HEK293 (cell line): ENCODE results near the gene AMOTL1.

Experiments used
- AEBP2 ChIP-seq: fragments of 450-650 bp; formaldehyde crosslinking; IDR thresholded peaks from 2 replicates; pipeline ENCODE4 v1.5.1; 2016; ENCODE audit warnings: missing biosample characterization, missing genetic modification characterization, borderline replicate concordance
- BCL11A ChIP-seq: fragments of 450-650 bp; formaldehyde crosslinking; IDR thresholded peaks from 2 replicates; pipeline ENCODE4 v1.5.1; 2016; ENCODE audit warnings: low read depth, missing biosample characterization, missing genetic modification characterization
- GLI2 ChIP-seq: fragments of 450-650 bp; formaldehyde crosslinking; IDR thresholded peaks from 2 replicates; pipeline ENCODE4; 2017; ENCODE audit warnings: missing biosample characterization, missing genetic modification characterization, low read depth, borderline replicate concordance
- GLIS1 ChIP-seq: fragments of 450-650 bp; formaldehyde crosslinking; IDR thresholded peaks from 2 replicates; pipeline ENCODE4 v1.5.1; 2016; ENCODE audit warnings: missing biosample characterization, missing genetic modification characterization
- HOXC10 ChIP-seq: sonication (generic); formaldehyde crosslinking; IDR thresholded peaks from 2 replicates; pipeline ENCODE4 v1.8.1; 2023; ENCODE audit warnings: mild to moderate bottlenecking, missing genetic modification reagents
- OSR2 ChIP-seq: fragments of 450-650 bp; formaldehyde crosslinking; IDR thresholded peaks from 2 replicates; pipeline ENCODE4 v1.5.1; 2016; ENCODE audit warnings: missing biosample characterization, missing genetic modification characterization
- ZIC2 ChIP-seq: fragments of 450-650 bp; formaldehyde crosslinking; IDR thresholded peaks from 2 replicates; pipeline ENCODE4 v1.5.1; 2016; ENCODE audit warnings: missing biosample characterization, missing genetic modification characterization
- ZNF10 ChIP-seq: fragments of 450-650 bp; formaldehyde crosslinking; IDR thresholded peaks from 2 replicates; pipeline ENCODE4 v1.5.1; 2017; ENCODE audit warnings: missing biosample characterization, missing genetic modification characterization
- ZNF2 ChIP-seq: fragments of 450-650 bp; formaldehyde crosslinking; IDR thresholded peaks from 2 replicates; pipeline ENCODE4 v1.5.1; 2016; ENCODE audit warnings: missing biosample characterization, missing genetic modification characterization
- ZNF211 ChIP-seq: fragments of 450-650 bp; formaldehyde crosslinking; IDR thresholded peaks from 2 replicates; pipeline ENCODE4 v1.5.1; 2016; ENCODE audit warnings: low read depth, missing biosample characterization, missing genetic modification characterization
- ZNF292 ChIP-seq: fragments of 450-650 bp; formaldehyde crosslinking; IDR thresholded peaks from 2 replicates; pipeline ENCODE4 v1.5.1; 2016; ENCODE audit warnings: low read depth, missing biosample characterization, missing genetic modification characterization, borderline replicate concordance
- ZNF37A ChIP-seq: fragments of 450-650 bp; IDR thresholded peaks from 2 replicates; pipeline ENCODE4 v1.5.1; 2018; ENCODE audit warnings: missing biosample characterization, missing genetic modification characterization
- ZNF394 ChIP-seq: fragments of 450-650 bp; formaldehyde crosslinking; IDR thresholded peaks from 2 replicates; pipeline ENCODE4 v1.5.1; 2016; ENCODE audit warnings: missing biosample characterization, missing genetic modification characterization, mild to moderate bottlenecking, moderate library complexity, borderline replicate concordance
- ZNF600 ChIP-seq: fragments of 450-650 bp; formaldehyde crosslinking; IDR thresholded peaks from 2 replicates; pipeline ENCODE4 v1.5.1; 2016; ENCODE audit warnings: missing biosample characterization, missing genetic modification characterization
- ZNF76 ChIP-seq: fragments of 450-650 bp; formaldehyde crosslinking; IDR thresholded peaks from 2 replicates; pipeline ENCODE4; 2016; ENCODE audit warnings: low read depth, missing biosample characterization, missing genetic modification characterization, borderline replicate concordance
- ZNF777 ChIP-seq: fragments of 450-650 bp; formaldehyde crosslinking; IDR thresholded peaks from 2 replicates; pipeline ENCODE4 v1.5.1; 2017; ENCODE audit warnings: missing biosample characterization, missing genetic modification characterization, borderline replicate concordance
- ZNF792 ChIP-seq: fragments of 450-650 bp; formaldehyde crosslinking; IDR thresholded peaks from 2 replicates; pipeline ENCODE4 v1.5.1; 2016; ENCODE audit warnings: missing biosample characterization, missing genetic modification characterization
- ZNF843 ChIP-seq: fragments of 450-650 bp; formaldehyde crosslinking; IDR thresholded peaks from 2 replicates; pipeline ENCODE4 v1.5.1; 2016; ENCODE audit warnings: missing biosample characterization, missing genetic modification characterization
- ZSCAN30 ChIP-seq: fragments of 450-650 bp; IDR thresholded peaks from 2 replicates; pipeline ENCODE4 v1.5.1; 2018; ENCODE audit warnings: missing biosample characterization, mild to moderate bottlenecking, missing genetic modification characterization, moderate library complexity
- TF ChIP-seq, protein P1 (sequence below): fragments of 450-650 bp; formaldehyde crosslinking; IDR thresholded peaks from 2 replicates; pipeline ENCODE4 v1.5.1; 2016; ENCODE audit warnings: missing biosample characterization, missing genetic modification characterization, low read depth
- TF ChIP-seq, protein P2 (sequence below): fragments of 450-650 bp; formaldehyde crosslinking; IDR thresholded peaks from 2 replicates; pipeline ENCODE4 v1.5.1; 2016; ENCODE audit warnings: missing biosample characterization, missing genetic modification characterization
- TF ChIP-seq, protein P3 (sequence below): fragments of 450-650 bp; formaldehyde crosslinking; IDR thresholded peaks from 2 replicates; pipeline ENCODE4 v1.5.1; 2016; ENCODE audit warnings: missing biosample characterization, missing genetic modification characterization
- TF ChIP-seq, protein P4 (sequence below): fragments of 450-650 bp; formaldehyde crosslinking; IDR thresholded peaks from 2 replicates; pipeline ENCODE4 v1.5.1; 2016; ENCODE audit warnings: missing biosample characterization, missing genetic modification characterization
- TF ChIP-seq, protein P5 (sequence below): IDR thresholded peaks from 2 replicates; pipeline ENCODE4 v1.6.1; 2011; ENCODE audit warnings: mild to moderate bottlenecking, low read depth, low read length, borderline replicate concordance
- TF ChIP-seq, protein P6 (sequence below): fragments of 450-650 bp; formaldehyde crosslinking; IDR thresholded peaks from 2 replicates; pipeline ENCODE4 v1.5.1; 2017; ENCODE audit warnings: missing biosample characterization, missing genetic modification characterization

The AMOTL1 gene

DNA sequence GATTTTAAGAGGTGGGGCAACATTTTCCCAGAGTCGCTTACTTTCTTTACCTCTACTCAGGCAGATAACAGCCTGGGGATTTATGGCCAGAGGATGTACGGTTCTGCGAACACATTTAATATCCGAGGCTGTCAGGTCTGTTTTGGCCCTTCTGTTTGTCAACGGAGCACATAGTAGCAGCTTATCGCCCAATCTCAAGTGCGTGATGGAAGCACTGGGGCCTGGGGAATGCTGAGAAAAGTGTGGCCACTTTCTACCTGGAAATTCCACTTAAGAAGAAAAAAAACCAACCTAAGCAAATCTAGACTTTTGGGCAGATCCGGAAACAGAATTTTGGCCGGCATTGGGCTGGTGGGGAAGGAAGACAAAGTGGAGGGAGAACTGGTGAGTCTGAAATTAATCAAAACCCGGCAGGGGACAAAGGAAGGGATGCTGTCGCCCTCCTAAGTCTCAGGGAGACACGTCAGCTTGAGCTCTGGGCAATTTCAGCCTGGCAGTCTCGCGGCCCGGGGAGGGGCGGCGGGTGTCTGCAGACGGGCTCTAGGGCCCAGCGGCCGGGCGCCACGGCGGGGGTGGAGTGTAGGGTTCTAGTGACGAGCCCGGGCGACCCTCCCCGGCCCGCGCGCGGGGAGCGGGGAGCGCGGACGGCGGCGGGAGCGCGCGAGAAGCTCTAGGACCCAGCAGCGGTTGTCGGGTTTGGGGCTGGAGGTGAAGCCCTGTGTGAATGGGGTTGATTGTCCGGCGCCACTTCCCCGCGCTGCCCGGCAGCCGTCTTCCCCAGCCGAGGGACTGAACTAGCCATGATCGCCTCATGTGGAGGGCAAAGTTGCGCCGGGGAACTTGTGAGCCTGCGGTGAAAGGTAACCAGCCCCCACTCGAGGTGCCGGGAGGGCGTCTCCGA lies at the start of gene AMOTL1 (continued):
- TF ChIP-seq, protein P1, sequence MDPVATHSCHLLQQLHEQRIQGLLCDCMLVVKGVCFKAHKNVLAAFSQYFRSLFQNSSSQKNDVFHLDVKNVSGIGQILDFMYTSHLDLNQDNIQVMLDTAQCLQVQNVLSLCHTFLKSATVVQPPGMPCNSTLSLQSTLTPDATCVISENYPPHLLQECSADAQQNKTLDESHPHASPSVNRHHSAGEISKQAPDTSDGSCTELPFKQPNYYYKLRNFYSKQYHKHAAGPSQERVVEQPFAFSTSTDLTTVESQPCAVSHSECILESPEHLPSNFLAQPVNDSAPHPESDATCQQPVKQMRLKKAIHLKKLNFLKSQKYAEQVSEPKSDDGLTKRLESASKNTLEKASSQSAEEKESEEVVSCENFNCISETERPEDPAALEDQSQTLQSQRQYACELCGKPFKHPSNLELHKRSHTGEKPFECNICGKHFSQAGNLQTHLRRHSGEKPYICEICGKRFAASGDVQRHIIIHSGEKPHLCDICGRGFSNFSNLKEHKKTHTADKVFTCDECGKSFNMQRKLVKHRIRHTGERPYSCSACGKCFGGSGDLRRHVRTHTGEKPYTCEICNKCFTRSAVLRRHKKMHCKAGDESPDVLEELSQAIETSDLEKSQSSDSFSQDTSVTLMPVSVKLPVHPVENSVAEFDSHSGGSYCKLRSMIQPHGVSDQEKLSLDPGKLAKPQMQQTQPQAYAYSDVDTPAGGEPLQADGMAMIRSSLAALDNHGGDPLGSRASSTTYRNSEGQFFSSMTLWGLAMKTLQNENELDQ (tag by site-specific recombination) = no peak
- TF ChIP-seq HOXC10 (CRISPR knock-in tag) (no peak), ZNF292 (no peak), ZNF211 (tag by site-specific recombination) (no peak), GLI2 (no peak), GLIS1 (tag by site-specific recombination) (peak; percentile 73), OSR2 (peak; percentile 60; the same call in 1 of the 2 replicates), ZSCAN30 (tag by site-specific recombination) (peak; percentile 98), ZNF10 (tag by site-specific recombination) (0 out of 2 replicates have a peak, but pooled peaks have one; percentile 18), ZNF2 (no peak; the same call in 1 of the 2 replicates), BCL11A (tag by site-specific recombination) (no peak), ZNF843 (tag by site-specific recombination) (0 out of 2 replicates have a peak, but pooled peaks have one; percentile 25), AEBP2 (tag by site-specific recombination) (no peak), ZIC2 (tag by site-specific recombination) (peak; percentile 45; the same call in 1 of the 2 replicates), ZNF777 (tag by site-specific recombination) (no peak), ZNF37A (tag by site-specific recombination) (no peak), ZNF394 (tag by site-specific recombination) (peak; percentile 60; the same call in 1 of the 2 replicates), ZNF76 (peak; percentile 40; the same call in 1 of the 2 replicates), ZNF600 (tag by site-specific recombination) (peak; percentile 79), ZNF792 (tag by site-specific recombination) (no peak)
- TF ChIP-seq, protein P2, sequence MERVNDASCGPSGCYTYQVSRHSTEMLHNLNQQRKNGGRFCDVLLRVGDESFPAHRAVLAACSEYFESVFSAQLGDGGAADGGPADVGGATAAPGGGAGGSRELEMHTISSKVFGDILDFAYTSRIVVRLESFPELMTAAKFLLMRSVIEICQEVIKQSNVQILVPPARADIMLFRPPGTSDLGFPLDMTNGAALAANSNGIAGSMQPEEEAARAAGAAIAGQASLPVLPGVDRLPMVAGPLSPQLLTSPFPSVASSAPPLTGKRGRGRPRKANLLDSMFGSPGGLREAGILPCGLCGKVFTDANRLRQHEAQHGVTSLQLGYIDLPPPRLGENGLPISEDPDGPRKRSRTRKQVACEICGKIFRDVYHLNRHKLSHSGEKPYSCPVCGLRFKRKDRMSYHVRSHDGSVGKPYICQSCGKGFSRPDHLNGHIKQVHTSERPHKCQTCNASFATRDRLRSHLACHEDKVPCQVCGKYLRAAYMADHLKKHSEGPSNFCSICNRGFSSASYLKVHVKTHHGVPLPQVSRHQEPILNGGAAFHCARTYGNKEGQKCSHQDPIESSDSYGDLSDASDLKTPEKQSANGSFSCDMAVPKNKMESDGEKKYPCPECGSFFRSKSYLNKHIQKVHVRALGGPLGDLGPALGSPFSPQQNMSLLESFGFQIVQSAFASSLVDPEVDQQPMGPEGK (tag by site-specific recombination) = peak; percentile 92
- TF ChIP-seq, protein P3, sequence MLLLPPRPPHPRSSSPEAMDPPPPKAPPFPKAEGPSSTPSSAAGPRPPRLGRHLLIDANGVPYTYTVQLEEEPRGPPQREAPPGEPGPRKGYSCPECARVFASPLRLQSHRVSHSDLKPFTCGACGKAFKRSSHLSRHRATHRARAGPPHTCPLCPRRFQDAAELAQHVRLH (tag by site-specific recombination) = peak; percentile 78
- TF ChIP-seq, protein P4, sequence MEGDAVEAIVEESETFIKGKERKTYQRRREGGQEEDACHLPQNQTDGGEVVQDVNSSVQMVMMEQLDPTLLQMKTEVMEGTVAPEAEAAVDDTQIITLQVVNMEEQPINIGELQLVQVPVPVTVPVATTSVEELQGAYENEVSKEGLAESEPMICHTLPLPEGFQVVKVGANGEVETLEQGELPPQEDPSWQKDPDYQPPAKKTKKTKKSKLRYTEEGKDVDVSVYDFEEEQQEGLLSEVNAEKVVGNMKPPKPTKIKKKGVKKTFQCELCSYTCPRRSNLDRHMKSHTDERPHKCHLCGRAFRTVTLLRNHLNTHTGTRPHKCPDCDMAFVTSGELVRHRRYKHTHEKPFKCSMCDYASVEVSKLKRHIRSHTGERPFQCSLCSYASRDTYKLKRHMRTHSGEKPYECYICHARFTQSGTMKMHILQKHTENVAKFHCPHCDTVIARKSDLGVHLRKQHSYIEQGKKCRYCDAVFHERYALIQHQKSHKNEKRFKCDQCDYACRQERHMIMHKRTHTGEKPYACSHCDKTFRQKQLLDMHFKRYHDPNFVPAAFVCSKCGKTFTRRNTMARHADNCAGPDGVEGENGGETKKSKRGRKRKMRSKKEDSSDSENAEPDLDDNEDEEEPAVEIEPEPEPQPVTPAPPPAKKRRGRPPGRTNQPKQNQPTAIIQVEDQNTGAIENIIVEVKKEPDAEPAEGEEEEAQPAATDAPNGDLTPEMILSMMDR (tag by site-specific recombination) = no peak
- TF ChIP-seq, protein P5, sequence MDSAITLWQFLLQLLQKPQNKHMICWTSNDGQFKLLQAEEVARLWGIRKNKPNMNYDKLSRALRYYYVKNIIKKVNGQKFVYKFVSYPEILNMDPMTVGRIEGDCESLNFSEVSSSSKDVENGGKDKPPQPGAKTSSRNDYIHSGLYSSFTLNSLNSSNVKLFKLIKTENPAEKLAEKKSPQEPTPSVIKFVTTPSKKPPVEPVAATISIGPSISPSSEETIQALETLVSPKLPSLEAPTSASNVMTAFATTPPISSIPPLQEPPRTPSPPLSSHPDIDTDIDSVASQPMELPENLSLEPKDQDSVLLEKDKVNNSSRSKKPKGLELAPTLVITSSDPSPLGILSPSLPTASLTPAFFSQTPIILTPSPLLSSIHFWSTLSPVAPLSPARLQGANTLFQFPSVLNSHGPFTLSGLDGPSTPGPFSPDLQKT = no peak
- TF ChIP-seq, protein P6, sequence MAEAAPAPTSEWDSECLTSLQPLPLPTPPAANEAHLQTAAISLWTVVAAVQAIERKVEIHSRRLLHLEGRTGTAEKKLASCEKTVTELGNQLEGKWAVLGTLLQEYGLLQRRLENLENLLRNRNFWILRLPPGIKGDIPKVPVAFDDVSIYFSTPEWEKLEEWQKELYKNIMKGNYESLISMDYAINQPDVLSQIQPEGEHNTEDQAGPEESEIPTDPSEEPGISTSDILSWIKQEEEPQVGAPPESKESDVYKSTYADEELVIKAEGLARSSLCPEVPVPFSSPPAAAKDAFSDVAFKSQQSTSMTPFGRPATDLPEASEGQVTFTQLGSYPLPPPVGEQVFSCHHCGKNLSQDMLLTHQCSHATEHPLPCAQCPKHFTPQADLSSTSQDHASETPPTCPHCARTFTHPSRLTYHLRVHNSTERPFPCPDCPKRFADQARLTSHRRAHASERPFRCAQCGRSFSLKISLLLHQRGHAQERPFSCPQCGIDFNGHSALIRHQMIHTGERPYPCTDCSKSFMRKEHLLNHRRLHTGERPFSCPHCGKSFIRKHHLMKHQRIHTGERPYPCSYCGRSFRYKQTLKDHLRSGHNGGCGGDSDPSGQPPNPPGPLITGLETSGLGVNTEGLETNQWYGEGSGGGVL (tag by site-specific recombination) = peak; percentile 99
